IPS DF 4.7 (cell line): ENCODE data around the gene ANKRD1.

Experiments used
- DNase-seq: peaks from one replicate; pipeline ENCODE4 v3.0.0-alpha.2; 2013; ENCODE audit warnings: low spot score; ENCODE audit errors: extremely low read depth

Gene ANKRD1

GRCh38 chr10:90935581-90936275 lies 14.8 kb upstream of the ANKRD1 start:
- no peak for DNase-seq

- DNase-seq: no peak
Observed at GRCh38 chr10:90930971-90931871, 10.3 kb upstream of the ANKRD1 start.

- DNase-seq: no peak
Observed at GRCh38 chr10:90930070-90930837, 9.4 kb upstream of the ANKRD1 start.

- DNase-seq: no peak
Observed at GRCh38 chr10:90929179-90929578, 8.3 kb upstream of the ANKRD1 start.

GRCh38 chr10:90927293-90927692 lies 6.4 kb upstream of the ANKRD1 start:
- no peak for DNase-seq

GRCh38 chr10:90925079-90926029 lies 4.5 kb upstream of the ANKRD1 start:
- DNase-seq: no peak

GRCh38 chr10:90924552-90924951 lies 3.7 kb upstream of the ANKRD1 start:
- no peak for DNase-seq

GRCh38 chr10:90923111-90923731 lies 2.3 kb upstream of the ANKRD1 start:
- no peak for DNase-seq

- no peak for DNase-seq
Observed at GRCh38 chr10:90921906-90922305, 1.0 kb upstream of the ANKRD1 start.

GRCh38 chr10:90919683-90920574 lies 958 bp downstream of the ANKRD1 start:
- DNase-seq: no peak

- DNase-seq: no peak
Observed at GRCh38 chr10:90917968-90918318, 2.9 kb downstream of the ANKRD1 start.

- DNase-seq: no peak
Observed at GRCh38 chr10:90917238-90917967, 3.5 kb downstream of the ANKRD1 start.

GRCh38 chr10:90916392-90917237 lies 4.3 kb downstream of the ANKRD1 start:
- DNase-seq: no peak

- DNase-seq: no peak
Observed at GRCh38 chr10:90915766-90916075, 5.2 kb downstream of the ANKRD1 start.

- no peak for DNase-seq
Observed at GRCh38 chr10:90914992-90915765, 5.7 kb downstream of the ANKRD1 start.

- no peak for DNase-seq
Observed at GRCh38 chr10:90913774-90914420, 7.0 kb downstream of the ANKRD1 start.
